ENCODE measurements around the gene DTNA. TPM values are rescaled to one million over a fixed set of nuclear protein-coding genes. Genes with fewer than 3 reads are reported as not detected.

The DTNA gene
- total and polyA plus RNA-seq, 12 donors, result 6.3 to 43.9 (median 22.3) TPM

DNA sequence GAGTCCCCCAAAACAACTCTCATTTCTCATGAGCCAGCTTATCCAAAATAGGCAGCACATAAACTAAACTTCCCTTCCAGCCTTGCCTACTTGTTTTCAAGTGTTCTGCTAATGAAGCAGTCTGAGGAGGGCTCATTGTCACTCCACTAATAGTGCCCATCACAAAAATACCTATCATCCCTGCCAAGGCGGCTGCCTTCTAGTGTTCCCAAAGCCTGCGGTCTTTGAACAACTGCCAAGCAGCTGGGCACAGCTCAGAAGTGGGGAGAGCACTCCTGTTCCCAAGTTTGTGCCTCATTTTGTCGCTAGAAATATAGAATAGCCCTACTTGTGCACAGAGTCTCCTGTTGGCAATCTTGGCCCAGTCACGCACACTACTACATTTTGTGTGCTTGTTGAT, 50.3 kb downstream of the DTNA start:
- no peaks in the 10 kb centered on the region for H3K36me3 ChIP-seq (replicated peaks in 1 of 2)
- H3K9me3 ChIP-seq (replicated peaks in 1 of 3), result no peaks in the 10 kb centered on the region
- no peaks in the 10 kb centered on the region for H3K27me3 ChIP-seq
- peaks cover 0 to 11% of the 10 kb centered on the region in 2 donors for H3K4me1 ChIP-seq (replicated peaks in 1 of 2)
- DNase-seq, result no peak
- H3K27ac ChIP-seq, result no peak overlapping the region
- TF ChIP-seq, protein P1, sequence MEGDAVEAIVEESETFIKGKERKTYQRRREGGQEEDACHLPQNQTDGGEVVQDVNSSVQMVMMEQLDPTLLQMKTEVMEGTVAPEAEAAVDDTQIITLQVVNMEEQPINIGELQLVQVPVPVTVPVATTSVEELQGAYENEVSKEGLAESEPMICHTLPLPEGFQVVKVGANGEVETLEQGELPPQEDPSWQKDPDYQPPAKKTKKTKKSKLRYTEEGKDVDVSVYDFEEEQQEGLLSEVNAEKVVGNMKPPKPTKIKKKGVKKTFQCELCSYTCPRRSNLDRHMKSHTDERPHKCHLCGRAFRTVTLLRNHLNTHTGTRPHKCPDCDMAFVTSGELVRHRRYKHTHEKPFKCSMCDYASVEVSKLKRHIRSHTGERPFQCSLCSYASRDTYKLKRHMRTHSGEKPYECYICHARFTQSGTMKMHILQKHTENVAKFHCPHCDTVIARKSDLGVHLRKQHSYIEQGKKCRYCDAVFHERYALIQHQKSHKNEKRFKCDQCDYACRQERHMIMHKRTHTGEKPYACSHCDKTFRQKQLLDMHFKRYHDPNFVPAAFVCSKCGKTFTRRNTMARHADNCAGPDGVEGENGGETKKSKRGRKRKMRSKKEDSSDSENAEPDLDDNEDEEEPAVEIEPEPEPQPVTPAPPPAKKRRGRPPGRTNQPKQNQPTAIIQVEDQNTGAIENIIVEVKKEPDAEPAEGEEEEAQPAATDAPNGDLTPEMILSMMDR (IDR thresholded peaks at IDR 0.05), result no peak
- TF ChIP-seq POLR2A (IDR thresholded peaks at IDR 0.05), result no peak
- intact Hi-C loops (cut with DNase I), result no loop called here
- 70 to 80% (median 76%) methylated on average over 4 of the region's 4 CpGs for WGBS, 4 donors
- no peak overlapping the region for H3K4me3 ChIP-seq

- Histone ChIP-seq H3K36me3 (replicated peaks in 1 of 2) (no peaks in the 10 kb centered on the region), H3K4me3 (no peak overlapping the region), H3K4me1 (replicated peaks in 1 of 2) (no peaks in the 10 kb centered on the region), H3K27ac (no peak overlapping the region), H3K27me3 (no peaks in the 10 kb centered on the region), H3K9me3 (replicated peaks in 1 of 3) (no peaks in the 10 kb centered on the region)
- intact Hi-C loops (cut with DNase I), result no loop called here
- DNase-seq, result no peak
- 81 to 89% (median 87%) methylated on average over 4 of the region's 4 CpGs for WGBS, 4 donors
- TF ChIP-seq, protein P1 (IDR thresholded peaks at IDR 0.05), result no peak
- TF ChIP-seq POLR2A (IDR thresholded peaks at IDR 0.05), result no peak
Measured at GRCh38 chr18:34764451-34764850, 54.4 kb downstream of the DTNA start.

DNA sequence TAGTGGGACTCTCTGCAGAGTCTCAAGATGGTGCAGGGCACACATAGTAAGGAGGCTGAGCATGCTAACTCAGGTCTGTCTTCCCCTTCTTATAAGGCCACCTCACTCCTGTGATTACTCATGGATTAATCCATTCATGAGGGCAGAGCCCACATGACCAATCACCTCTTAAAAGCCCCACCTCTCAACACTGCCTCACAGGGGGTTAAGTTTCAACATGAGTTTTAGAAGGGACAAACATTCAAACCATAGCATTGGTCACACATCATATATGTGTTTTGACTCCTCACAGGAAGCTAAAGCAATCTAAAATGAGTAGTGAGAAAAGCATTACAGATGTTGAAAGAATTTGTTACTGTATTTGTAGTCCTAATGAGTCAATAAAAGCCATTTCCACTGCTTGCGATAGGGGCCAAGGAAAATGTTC, 57.5 kb downstream of the DTNA start:
- 94 to 100% (median 97%) methylated on average over 1 of the region's 1 CpG for WGBS, 4 donors
- DNase-seq, result no peak
- Histone ChIP-seq H3K27me3 (no peaks in the 10 kb centered on the region), H3K27ac (no peak overlapping the region), H3K4me1 (replicated peaks in 1 of 2) (peaks cover 0 to 3% of the 10 kb centered on the region in 2 donors), H3K4me3 (no peak overlapping the region), H3K36me3 (replicated peaks in 1 of 2) (no peaks in the 10 kb centered on the region), H3K9me3 (replicated peaks in 1 of 3) (no peaks in the 10 kb centered on the region)
- intact Hi-C loops (cut with DNase I), result no loop called here
- TF ChIP-seq, protein P1 (IDR thresholded peaks at IDR 0.05), result no peak
- no peak for TF ChIP-seq POLR2A (IDR thresholded peaks at IDR 0.05)

GRCh38 chr18:34771958-34772357, 61.9 kb downstream of the DTNA start:
- intact Hi-C loops (cut with DNase I), result loop anchor here in 1 of 2 donors (10.0 kb wide), 1 partner anchor 107 kb away; no protein-coding TSS in a partner anchor
- no peak overlapping the region for H3K27ac ChIP-seq
- WGBS, 4 donors, result 81 to 88% (median 82%) methylated on average over 1 of the region's 1 CpG

More at GRCh38 chr18:34771958-34772357, 61.9 kb downstream of the DTNA start:
- H3K36me3 ChIP-seq (replicated peaks in 1 of 2), result no peaks in the 10 kb centered on the region
- DNase-seq, result no peak
- no peaks in the 10 kb centered on the region for H3K27me3 ChIP-seq
- H3K4me1 ChIP-seq (replicated peaks in 1 of 2), result peaks cover 0 to 18% of the 10 kb centered on the region in 2 donors
- no peaks in the 10 kb centered on the region for H3K9me3 ChIP-seq (replicated peaks in 1 of 3)
- H3K4me3 ChIP-seq, result no peak overlapping the region
- TF ChIP-seq POLR2A (IDR thresholded peaks at IDR 0.05), result no peak
- TF ChIP-seq, protein P1 (IDR thresholded peaks at IDR 0.05), result no peak

Measured in adrenal gland (tissue), 12 donors.